Left ventricle myocardium superior (tissue), 1 donor: ENCODE results near the gene COMP. TPM values are rescaled to one million over a fixed set of nuclear protein-coding genes. Genes with fewer than 3 reads are reported as not detected.
"Not testable (repeated sequence)": the region's sequence is repeated elsewhere in the genome, so short reads cannot be mapped to it uniquely, and the experiment has no call there.

ENCODE experiments used
- ATAC-seq: fragments of 200-7000 bp; cut with Tn5 transposase; one replicate; pipeline ENCODE4 v1.9.1; 2020; ENCODE audit warnings: mild to moderate bottlenecking, moderate library complexity
- DNase-seq: peaks from one replicate; pipeline ENCODE4 v3.0.0-alpha.2; 2020
- intact Hi-C: fragments of 100-400 bp; cut with micrococcal nuclease; formaldehyde crosslinking; loops from one replicate; pipeline ENCODE4 v1.11.0; 2022
- long read RNA-seq: library from polyadenylated mRNA; unstranded; transcript quantifications from one replicate; pipeline ENCODE4 v2.0.0, GENCODE V29; 2021
- total RNA-seq: library from RNA; stranded (reverse); fragmentation: NEBNext Ultra II Directional; extraction: Animal tissue kit (Norgen Biotek cat#: 25700); gene quantifications from one replicate; pipeline ENCODE4 v1.2.1, GENCODE V29; 2021
- donor health status: DM: no; HTN: yes; CAD: no; lungs with severe emphysema.

The COMP gene
- total RNA-seq, result not detected
- long read RNA-seq, partial matches to known transcripts, result 0 of 1 reads
- long read RNA-seq, other reads (novel, unspliced or antisense), result 0 of 1 reads

DNA sequence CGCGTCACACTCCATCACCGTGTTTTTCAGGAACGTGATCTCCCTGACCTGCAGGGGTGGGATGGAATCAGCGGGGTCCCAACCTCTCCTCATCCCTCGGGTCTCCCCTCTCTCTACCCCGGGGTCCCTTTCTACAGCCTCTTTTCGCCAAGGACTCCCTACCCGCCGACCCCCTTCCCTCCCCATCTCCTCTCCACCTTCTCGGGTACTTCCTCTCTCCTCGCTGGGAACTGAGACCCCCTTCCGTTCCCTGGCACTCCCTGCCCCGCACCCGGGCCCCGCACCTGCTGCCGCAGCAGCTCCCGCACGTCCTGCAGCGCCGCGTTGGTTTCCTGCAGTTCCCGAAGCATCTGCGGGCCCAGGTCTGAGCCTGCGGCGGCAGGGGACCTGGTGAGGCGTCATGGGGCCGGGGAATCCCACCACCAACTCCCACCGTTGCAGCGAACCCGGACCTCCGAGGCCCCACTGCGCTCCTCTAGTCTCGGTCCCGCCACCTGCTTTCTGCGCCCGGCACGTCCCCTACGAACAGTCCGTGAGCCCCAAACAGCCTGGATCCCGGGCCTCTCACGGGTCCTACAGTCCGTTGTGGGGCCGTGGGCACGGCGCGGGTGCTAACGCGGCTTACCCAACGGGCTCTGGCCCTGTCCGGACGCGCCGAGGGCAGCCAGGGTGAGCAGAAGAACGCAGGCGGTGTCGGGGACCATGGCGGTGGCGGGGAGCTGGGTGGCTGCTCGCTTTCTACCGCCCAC, at the start of gene COMP:
TSS of gene COMP (minus strand) at position 740 of the 749 bp plus-strand sequence. CDS start at position 704, 36 bp downstream.
- ATAC-seq (no peak), DNase-seq (no peak)
- intact Hi-C loops, result no loop called here

DNA sequence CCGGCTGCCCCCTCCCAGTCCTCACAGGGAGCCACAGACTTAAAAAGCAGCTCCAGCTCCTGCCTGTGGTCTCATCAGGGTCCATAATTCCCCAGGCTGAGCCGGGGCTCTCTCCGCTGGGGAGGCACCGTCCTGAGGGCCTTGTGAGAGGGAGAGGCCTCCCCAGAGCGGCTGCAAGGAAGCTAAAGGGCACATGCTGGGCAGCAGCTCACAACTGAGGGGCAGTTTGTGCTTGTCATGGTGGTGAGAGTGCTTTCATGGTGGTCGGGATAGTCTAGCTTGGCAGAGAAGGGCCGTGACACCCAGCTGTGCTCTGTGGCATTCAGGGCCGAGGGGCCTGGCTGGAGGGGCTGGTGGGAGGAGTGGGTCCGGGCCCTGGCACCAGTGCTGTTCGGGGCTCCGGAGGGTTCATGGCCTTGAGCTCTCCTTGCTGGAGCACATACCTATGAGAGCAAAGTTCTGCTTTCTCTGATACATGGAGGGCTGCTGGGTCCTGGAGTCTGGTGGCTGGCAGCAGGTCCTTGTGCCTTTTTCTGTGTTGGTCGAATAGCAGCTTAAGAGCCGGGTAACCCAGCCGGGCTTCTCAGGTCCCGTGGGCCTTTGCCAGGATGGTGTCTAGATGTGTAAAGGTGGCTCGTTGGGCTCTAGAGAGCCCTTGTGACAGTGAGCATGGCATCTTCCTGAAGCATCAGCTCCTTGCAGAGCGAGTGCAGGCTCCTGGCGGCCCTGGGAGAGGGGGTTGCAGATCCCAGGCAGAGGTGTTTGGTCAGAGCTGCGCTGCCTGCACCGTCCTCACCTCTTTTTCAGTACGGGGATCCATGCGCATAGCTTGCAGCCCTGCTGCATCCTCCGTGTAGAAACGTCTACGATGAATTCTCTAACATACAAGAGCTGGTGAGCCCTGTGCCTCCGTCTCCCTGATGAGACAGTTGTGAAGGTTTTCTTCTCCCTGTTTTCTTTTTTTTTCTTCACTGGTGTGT, 49.5 kb upstream of the COMP start:
- DNase-seq, result peak; percentile 17
- no peak for ATAC-seq
- intact Hi-C loops, result loop anchor here (10.0 kb wide), 1 partner anchor 246 kb away; no protein-coding TSS in a partner anchor

DNA sequence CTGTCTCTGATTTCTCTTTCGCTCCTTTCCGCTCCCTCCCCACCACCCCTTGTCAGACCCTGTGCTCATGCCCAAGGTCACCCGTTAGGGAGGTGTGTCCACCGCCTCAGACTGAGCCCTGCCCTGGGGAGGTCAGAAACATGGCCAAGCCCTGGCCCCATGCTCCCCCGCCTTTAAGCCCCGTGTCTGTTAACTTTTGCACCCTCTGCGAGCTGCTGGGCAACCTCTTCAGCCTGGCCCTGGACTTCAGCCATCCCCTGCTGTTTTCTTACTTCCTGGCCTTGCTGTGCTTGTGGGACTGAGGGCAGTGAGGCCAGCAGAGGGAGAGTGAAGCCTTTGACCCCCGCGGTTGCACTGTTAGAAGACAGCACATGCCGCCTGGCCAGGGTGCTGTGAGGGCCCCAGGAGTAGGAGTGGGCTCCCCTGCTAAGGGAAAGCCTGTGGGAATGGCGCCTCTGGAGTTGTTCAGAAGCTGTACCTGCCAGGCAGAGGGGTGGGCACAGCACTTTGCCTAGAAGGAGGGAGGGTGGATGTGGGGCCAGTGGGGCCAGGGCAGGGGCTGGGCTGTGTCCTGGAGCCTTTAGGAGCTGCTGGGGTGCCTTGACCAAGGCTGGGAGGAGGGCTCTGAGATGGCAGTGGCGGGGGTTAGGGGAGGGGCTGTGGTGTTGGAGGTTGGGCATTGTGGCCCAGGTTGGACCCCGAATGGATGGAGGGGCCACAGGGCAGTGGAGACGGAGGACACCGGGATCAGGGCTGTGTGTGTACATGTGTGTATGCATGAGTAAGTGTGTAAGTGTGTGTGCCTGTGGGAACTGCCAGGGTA, 48.6 kb upstream of the COMP start:
- ATAC-seq, result peak; percentile 23

DNA sequence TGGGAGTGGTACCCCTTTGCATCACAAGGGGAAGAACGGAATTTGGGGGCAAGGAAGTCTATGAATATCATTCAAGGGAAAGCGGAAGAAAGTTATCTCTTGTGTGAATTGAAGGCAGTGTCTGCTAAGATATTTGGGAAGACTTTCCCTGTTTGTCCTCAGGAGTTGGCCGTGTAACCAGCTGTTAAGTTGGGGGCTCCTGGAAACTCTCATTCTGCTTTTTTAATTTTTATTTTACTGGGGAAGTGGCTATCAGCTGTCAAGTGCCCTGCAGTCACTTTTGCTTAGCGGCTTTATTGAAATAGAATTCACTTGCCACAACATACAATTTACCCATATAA, 43.5 kb upstream of the COMP start:
- ATAC-seq (no peak), DNase-seq (no peak)
- intact Hi-C loops, result no loop called here

More for the DNA sequence above, 48.6 kb upstream of the COMP start:
- intact Hi-C loops, result loop anchor here (10.0 kb wide), 1 partner anchor 245 kb away; no protein-coding TSS in a partner anchor
- peak; percentile 32 for DNase-seq

DNA sequence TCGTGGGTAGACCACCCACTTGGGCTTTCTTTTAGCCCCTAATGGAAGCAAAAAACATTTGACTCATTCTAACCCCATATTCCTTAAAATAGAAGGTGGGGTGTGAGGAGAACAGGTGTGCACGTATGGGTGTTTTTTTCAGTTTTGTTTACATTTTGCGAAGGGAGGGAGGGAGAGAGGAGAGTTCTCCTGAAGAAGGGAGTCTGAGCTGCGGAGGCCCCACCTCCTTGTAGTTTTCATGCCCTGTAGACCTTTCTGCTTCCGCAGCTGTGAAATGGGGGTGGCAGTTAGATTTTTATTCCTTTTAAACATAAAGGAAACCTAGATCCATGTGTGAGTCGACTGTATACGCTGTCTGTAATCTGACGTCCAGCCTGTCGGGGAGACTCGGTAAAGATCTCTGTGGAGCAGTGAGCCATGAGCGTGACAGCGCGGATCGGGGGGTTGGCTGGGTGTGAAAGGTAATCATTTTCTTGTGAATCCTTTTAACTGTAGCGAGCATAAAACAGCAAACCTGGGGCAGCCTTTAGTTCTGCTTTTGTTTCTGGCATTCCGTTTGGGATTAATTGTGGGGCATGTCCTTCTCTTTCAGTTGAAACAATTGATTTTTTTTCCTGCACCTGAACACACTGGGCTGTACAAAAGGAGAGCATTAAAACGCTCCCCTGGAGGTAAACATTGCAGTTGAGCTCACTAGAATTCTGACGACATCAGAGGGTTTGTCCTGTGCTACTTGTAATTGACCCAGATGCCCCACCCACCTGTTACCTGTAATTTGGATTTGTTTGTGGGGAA, 42.9 kb upstream of the COMP start:
- ATAC-seq (no peak), DNase-seq (no peak)
- intact Hi-C loops, result no loop called here

DNA sequence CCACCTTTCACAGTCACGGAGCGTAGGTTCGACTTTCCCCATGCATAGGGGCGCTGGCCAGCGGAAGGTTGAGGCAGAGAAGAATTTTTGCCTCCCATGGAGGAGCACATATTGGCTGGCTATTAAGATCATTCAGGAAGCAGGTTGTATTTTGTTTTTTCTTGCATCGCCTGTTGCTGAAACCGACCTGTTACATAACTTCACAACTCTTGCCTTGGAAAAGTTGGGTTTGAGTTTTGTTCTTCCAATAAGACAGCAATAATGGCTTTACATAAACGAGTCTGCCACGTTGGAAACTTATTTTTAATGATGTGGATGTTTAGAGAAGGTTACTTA, 42.0 kb upstream of the COMP start:
- intact Hi-C loops, result no loop called here
- no peak for ATAC-seq
- no peak for DNase-seq

DNA sequence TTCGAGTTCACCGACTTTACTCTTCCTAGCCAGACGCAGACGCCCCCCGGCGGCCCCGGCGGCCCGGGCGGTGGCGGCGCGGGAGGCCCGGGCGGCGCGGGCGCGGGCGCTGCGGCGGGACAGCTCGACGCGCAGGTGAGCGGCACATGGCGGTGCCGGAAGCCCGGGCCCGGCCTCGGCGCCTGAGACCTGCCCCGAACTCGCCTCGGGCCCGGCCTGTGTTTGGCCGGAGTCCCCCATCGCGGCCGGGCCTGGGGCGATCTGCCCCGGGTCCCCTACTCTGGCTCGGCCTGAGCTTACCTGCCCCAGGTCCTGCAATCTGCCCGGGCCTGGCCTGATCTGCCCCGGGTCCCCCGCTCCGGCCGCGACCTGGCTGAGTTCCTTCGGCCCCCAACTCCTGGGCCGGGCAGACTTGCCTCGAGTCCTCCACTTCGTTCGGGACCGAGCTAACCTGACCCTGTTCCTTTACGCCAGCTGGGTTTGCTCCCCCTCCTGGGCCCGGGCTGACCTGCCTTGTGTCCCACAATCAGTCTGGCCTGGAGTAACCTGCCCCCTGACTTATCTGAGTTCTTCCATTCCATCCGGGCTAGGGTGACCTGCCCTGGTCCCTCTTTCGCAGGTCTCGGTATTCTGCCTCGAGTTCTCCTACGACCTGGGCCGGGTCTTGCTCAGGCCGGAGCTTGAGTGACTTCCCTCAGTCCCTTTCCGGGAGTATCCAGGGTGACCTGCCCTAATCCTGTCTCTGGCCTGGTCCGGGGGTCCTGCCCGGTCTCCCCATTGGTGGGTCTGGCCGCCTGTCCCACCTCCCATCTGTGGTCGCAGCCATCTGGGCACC, 41.4 kb upstream of the COMP start:
- intact Hi-C loops, result no loop called here
- ATAC-seq (peak; percentile 22), DNase-seq (peak; percentile 45)

DNA sequence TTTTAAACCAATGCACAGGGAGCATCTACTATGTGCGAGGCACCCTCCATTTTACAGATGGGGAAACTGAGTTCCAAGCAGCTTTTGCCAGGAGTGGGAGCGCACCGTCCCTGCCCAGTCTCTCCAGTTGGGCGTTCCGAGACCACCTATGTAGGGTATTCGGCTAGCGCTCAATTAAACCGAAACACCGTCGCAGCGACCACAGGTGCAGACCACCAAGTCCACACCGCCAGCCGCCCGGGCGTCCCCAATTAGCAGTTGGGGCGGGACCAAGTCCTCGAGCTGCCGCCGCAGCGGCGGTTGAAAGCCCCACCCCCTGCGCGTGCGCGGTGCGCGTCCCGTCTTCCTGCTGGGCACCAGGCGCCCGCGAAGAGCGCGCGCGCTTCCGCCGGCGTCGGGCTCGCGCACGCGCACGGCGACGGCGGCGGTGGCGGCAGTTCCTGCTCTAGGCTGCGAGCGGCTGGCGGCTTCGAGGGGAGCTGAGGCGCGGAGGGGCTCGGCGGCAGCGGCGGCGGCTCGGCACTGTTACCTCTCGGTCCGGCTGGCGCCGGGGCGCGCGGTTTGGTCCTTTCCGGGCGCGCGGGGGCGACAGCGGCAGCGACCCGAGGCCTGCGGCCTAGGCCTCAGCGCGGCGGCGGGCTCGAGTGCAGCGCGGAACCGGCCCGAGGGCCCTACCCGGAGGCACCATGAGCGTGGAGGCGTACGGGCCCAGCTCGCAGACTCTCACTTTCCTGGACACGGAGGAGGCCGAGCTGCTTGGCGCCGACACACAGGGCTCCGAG, 40.6 kb upstream of the COMP start, which contains the start of gene UPF1:
TSS of gene UPF1 (plus strand) at position 436 of the 782 bp plus-strand sequence. CDS start at position 687, 251 bp downstream.
- DNase-seq (peak; percentile 97), ATAC-seq (peak; percentile 96)
- intact Hi-C loops, result no loop called here

DNA sequence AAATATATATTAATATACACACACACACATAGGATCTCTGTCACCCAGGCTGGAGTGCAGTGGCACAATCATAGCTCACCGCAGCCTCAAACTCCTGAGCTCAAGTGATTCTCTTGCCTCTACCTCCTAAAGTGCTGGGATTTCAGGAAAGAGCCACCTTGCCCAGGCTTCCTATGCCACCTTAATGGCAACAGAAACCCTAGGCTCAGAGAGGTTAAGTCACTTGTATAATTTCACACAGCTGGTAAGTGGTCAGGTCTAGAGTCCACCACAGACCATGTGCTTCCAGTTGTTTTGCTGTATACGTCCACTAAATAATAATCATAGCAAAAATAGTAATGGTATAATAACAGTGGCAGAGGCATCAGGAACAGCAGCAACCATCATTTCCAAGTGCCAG, 39.4 kb upstream of the COMP start:
- DNase-seq, result no peak
- ATAC-seq, result no peak
- intact Hi-C loops, result no loop called here

DNA sequence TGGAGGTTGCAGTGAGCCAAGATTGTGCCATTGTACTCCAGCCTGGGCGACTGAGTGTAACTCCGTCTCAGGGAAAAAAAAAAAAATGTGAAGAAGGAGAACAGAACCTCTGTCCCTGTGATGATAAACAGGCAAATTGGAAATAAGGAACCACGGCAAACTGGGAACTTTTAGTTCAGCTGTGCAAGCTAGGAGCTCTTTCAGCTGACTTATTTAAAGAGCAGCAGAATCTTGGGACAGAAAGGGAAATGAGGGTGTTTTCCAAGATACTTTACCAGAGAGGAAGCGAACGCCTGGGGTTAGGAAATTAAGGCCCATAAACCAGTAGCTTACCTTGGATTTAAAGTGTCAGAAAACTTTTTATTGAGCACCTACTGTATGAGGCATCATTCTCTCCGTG, 37.7 kb upstream of the COMP start:
- no peak for DNase-seq
- no peak for ATAC-seq
- intact Hi-C loops, result no loop called here

DNA sequence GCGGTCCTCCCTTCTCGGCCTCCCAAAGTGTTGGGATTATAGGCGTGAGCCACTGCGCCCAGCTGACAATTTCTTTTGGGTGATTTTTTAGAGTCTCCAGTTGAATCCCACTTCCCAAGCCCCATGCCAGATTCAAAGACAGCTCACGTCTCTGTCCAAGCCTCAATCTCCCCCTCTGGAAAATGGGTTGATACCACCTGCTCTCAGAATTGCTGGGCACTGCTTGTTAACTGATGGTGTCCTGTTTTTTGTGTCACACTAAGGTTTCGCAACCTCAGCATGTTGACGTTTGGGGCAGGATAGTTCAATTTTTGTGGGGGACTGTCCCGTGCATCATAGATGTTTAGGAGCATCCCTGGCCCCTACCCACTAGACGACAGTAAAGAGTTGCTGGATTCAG, 26.5 kb upstream of the COMP start:
- DNase-seq (no peak), ATAC-seq (no peak)
- intact Hi-C loops, result no loop called here

DNA sequence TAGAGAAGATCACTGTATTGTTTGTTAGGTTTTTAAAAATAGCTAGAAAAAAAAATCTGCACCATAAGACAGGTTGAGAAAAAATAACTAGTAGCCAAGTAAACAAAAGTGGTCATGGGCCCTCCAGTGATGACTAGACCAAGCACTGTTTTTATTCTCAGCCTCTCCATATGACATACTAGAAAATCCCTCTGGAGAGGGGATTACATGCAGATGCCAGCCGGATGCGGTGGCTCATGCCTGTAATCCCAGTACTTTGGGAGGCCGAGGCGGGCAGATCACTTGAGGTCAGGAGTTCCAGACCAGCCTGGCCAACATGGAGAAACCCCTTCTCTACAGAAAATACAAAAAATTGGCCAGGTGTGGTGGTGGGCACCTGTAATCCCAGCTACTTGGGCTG, 25.5 kb upstream of the COMP start:
- intact Hi-C loops, ATAC-seq, DNase-seq: not testable (repeated sequence)

DNA sequence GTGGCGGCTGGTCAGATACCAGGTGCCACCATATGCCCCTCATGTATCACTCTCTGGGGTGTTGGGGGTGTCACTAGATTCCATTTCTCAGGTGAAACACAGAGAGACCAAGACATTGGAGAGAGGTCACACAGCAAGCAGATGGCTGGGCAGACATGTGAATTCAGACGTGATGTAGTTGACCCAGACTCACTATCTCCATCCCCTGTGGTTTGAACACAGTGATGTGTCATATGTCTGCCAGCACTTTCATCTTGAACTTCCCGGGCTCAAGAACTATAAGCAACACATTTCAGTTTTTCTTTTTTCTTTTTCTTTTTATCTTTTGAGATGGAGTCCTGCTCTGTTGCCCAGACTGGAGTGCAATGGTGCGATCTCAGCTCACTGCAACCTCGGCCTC, 24.6 kb upstream of the COMP start:
- intact Hi-C loops, result no loop called here
- DNase-seq, result no peak
- ATAC-seq, result no peak

DNA sequence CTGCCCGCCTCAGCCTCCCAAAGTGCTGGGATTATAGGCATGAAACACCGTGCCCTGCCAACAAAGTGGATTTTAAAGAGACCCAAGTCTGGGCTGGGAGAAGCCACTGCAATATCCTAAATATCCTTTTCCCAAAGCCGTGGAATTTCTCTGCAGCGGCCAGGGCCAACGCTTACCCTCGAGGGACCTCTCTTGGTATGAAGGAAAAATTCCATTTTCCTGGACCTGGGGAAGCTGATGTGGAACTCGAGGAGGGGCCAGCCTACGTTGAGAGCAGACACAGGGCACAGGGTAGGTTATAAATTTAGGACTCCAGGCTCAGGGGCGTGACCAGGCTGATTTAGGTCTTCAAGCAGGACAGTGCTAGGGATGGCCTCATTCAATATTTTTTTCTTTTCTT, 23.0 kb upstream of the COMP start:
- peak; percentile 44 for ATAC-seq
- peak; percentile 44 for DNase-seq
- intact Hi-C loops, result no loop called here

DNA sequence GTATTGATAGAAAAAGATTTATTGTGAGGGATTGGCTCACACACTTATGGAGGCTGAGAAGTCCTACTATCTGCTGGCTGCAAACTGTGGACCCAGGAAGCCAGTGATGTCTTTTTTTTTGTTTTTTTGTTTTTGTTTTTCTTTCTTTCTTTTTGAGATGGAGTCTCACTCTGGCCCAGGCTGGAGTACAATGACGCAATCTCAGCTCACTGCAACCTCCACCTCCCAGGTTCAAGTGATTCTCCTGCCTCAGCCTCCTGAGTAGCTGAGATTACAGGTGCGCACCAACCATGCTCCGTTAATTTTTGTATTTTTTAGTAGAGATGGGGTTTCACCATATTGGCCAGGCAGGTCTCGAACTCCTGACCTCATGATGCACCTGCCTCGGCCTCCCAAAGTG, 20.5 kb upstream of the COMP start:
- intact Hi-C loops, ATAC-seq, DNase-seq: not testable (repeated sequence)

DNA sequence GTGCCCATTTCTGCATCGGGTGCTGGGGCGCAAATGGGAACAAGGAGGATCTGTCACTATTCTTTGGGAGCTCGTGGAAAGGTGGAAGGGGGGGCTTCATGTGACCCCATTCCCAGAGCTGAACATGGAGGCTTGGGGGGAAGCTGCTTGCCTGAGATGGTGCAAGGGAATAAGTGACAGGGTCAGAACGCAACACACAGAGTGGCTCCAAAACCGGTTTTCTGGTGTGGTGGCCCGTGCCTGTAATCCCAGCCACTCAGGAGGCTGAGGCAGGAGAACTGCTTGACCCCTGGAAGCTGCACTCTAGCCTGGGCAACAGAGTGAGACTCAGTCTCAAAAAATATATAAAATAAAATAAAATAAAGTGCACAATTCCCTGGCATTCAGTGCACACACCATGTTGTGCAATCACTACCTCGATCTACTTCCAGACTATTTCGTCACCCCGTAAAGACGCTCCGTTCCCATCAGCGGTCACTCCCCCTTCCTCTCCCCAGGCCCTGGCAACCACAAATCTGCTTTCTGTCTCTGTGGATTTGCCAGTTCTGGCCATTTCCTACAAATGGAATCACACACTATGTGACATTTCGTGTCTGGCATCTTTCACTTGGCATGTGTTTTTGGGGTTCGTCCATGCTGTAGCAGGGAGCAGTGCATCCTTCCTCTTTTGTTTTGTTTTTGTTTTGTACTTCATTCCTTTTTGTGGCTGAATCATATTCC, 18.2 kb upstream of the COMP start:
- intact Hi-C loops, result no loop called here
- DNase-seq, result peak; percentile 62

More for the DNA sequence above, 18.2 kb upstream of the COMP start:
- peak; percentile 87 for ATAC-seq
